ENCODE measurements around the gene CACNA1C.

CACNA1C gene

DNA sequence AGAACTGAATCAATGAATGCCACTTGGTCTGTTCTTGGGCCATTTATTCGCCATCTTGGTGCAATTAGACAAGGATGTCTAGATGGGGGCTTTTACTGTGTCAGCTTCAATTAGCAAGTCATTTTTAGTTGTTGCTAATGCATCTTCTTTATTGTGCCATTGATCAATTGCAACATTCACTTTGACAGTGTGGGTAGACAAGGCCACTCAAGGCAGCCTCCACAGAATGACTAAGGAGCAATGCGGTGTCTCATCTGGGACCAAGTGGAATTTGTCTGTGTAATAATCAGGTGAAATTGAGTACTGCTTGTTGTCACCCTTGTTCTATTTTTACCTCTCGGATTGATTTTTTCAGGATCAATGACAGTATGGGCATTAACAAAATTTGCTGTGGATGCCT lies 275.9 kb downstream of the CACNA1C start:
- DNase-seq, result no peak

DNA sequence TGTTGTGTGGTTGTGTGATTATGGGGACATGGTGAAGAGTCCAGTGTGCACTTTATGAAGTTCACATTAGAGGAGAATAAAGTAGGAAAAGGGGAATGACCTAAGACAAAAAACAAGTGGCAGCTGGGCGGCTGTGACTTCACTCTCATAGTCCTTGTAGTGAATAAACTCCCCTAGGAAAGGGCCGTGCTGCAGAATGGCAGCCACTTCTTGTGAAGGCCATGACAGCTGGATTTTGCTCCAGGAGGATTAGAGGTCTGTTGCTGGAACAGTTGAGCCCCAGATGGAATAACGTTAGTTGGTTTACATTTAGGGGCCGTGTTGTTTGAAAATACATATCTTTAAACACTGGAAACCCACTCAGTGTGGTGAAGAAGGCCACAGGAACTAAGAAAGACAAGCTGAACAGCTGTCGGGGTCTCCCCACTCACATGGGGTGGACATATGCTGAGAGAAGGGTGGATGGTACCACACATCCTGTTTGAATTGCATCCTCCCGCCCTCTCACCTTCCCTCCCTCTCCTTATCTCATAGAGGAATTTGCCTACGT lies 276.9 kb downstream of the CACNA1C start:
- DNase-seq, result no peak

DNA sequence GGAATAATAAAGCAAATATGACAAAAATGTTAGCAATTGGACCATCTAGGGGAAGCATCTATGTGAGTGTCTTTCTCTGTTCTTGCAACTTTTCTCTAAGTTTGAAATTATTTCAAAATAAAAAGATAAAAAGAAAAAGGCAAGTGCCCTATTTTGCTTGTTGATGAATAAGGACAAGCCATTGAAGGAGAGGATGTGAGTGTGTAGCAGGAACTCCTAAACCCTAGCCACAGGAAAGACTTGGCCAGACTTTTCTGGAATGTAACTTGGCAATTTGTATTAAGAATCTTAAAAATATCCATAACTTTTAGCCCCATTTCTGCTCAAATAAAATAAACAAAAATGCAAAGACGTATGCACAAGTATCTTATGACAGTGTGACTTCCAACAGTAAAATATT lies 279.4 kb downstream of the CACNA1C start:
- no peak for DNase-seq

DNA sequence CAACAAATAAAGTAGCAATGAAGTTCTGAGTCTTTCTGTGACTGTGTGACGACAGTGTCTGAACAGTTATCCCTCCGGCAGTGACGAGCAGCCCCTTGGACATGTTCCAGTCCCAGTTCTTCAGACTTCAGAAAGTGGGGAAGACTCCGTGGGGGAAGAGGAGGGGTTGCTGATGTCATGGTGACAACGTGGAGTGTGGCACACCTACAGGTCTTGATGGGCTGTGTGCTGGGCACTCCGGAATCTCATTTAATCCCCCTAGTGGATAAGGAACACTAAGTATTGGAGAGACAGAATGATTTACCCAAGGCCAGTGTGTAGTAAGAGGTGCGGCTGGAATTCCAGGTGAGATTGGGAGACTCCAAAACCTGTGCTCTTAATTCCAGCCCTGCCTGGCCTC lies 280.2 kb downstream of the CACNA1C start:
- DNase-seq, result no peak

DNA sequence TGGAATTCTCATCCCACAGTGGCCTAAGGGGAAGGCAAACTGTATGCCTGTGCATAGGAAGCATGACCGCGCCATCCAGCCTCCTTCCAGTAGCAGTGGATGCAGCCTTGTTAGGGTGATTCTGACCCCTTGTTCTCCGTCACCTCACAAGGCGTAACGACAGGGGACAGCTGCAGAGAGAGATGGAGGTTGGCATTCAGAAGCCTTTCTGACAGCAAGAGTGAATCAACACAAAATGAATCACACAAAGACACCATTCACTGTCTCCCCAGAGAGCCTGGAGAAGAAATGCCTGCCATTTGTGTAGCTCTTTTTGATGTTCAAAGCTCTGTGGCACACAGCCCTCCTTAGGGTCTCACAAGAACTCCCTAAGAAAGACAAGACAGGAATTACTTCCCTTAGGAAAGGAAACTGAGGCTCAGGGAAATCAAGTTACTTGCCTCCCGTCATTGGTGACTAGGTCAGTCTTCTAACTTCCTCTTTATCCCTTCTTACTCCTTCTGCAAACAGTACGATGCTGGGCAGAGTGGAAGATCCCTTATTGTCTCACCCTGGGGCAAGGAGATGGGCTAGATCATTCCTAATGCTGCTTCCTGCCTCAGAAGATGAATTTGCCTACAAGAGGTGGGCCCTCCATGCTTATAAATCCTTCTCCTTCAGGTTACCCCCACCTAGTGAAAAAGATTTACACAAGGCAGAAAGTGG lies 280.9 kb downstream of the CACNA1C start:
- DNase-seq, result no peak

DNA sequence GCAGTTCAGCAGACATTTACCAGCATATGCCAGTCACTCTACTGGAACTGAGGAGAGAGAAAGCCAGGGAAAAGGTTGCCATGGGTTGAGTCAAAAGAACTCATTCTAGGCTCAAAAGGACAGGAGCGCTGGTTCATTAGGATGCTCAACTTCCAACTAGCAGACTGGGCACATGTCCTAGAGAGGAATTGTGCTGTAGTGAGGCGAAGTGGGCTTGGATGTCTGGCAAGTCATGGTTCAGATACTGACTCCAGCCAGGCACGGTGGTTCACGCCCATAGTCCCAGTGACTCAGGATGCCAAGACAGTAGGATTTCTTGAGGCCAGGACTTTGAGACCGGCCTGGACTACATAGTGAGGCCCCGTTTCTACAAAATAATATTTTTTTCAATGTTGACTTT lies 281.5 kb downstream of the CACNA1C start:
- no peak for DNase-seq

DNA sequence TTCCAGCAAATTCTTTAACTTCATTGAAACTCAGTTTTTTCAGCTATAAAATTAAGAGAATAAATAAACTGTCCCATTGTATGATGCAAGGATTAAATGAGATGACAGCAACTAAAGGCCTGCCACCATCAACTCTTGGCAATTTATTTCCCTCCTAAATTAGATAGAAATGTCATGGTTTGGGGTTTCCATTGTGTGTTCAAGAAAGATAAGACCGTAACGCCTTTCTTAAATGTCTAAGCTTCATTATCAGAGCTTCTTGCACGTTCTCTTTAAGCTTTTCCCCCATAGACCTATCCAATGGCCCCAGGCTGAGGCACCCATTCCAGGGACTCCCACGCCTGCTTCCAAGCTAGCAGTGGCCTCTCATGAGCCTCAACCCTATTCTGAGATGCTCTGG lies 281.9 kb downstream of the CACNA1C start:
- DNase-seq, result no peak

DNA sequence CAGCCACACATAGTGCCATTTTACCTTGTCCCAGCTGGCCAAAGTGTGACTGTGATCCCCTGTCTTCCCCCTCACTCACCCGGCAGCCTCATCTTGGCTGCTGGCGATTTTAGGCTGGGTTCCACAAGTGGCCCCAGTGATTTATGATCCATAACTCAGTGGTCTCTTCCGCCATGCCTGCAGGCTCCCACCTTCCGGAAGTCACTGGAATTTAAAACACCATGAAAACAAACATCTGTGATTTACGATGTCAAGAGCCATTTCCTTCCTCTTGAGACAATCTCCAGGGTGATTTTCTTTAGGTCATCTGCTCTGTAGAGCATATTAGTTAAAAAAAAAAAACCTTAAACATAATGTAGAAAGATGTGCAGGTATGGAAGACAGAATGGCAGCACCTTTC lies 282.3 kb downstream of the CACNA1C start:
- DNase-seq, result no peak

DNA sequence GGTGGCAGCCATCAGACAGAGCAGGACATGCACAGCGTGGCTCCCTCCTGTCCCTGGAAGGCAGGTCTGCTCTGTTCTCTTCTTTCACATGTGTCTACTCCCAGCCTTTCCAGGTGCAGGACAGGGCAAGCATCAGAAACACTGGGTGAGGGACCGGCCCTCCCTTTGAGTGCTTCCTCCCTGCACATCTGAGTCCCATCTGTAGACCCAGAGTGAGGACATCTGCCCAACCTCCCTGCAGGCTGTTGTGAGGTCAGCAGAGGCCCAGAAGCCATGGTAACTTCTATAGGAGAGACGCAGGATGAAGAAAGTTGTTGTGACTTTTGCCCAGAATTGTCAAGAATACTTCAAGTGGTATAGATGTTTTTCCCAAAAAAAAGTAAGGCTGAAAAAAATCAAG lies 282.7 kb downstream of the CACNA1C start:
- DNase-seq, result no peak

DNA sequence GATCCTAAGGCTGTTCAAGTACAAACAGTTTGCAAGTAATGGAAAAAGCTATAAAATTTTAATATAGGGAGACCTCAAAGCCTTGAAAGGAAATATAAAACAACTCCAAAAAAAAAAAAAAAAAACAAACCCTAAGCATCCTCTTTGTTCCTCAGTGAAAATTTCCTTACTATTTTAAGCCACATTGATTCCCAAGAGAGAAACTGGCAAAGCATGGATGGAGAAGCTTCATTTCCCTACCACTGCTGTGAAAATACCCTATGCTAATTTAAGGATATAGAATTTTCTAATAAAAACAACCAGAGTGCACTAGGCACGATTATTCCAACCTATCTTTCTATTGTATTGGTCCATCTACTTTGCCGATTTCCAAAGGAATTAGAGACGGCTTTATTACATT lies 283.1 kb downstream of the CACNA1C start:
- DNase-seq, result no peak

DNA sequence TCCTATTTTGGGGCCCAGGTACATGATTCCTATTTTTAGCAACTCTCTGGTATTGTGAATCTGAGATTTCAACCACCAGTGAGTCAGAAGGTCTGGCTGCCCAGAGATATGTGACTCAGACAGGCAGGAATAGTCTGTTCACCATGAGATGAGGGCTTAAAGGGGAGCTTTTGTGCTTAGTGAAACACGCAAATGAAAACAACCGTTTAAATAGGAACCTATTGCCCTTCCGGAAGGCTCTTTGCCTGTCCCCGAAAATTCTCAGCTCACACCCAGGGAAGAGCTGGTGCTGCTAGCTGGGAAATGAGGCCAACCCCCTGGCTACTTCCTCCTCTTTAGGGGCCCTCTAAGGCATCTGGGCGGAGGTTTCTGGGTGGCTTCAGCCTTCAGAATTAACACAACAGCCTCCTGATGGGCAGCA lies 283.6 kb downstream of the CACNA1C start:
- DNase-seq, result no peak

DNA sequence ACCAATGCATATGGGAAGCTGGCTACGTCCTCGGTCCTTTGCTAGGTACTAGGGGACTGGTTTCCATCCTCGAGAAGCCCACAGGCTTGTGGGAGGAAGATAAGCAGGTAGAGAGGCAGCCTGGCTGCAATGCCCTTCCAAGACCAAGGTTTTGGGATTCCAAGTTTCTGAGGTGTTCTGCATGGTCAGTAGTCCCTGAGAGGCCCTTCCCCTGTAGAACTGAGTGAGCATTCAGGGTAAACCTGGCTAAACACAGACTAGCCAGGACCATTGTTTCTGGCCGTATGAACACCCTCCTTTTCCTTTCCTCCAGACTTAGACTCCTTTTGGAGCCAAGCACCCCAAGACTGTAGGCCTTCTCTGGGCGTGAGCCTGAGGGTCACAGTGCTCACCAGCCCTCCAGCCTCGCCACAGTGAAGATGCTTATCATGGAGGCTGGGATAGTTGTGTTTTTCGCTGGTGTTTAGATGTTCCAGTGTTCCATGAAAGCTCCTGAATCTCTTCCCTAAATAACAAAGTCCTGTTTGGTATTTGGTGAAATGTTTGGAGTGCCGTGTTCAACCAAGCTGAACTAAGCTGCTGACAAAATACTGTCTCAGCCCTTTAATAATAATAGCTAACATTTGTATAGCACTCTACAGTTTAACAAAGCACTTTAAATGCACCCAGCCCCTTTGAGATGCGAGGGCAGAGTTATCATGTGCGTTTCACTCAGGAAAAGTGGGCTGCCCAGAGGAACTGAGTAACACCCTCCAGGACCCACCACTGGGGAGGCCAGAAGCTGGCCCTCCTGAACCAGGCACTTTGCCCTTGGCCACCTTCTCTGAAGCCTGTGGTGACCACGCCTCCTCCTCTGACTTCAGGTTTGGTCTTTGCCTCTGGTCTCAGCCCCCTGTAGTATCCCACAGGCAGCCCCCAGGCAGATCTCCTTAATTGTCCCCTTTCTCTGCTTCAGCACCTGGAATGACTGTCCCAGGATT lies 284.5 kb downstream of the CACNA1C start:
- DNase-seq, result no peak

DNA sequence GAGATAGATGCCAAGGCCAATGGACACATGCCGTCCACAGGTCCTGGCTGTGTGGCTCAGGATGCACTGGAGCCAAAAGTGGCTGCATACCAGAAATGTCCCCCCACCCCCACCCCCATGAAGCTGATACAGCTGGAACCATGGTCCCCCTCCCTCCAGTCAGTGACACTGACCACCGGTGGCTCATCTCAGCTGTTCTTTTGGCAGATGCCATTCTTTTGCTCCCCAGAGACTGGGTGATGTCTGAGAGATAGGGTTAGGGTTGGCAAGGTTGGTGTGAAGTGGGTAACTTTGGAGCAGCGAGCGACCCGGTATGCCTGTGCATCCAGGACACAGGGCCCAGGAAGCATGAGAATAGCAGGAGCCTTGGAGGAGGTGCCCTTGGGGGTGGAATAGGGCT lies 285.6 kb downstream of the CACNA1C start:
- DNase-seq, result no peak

DNA sequence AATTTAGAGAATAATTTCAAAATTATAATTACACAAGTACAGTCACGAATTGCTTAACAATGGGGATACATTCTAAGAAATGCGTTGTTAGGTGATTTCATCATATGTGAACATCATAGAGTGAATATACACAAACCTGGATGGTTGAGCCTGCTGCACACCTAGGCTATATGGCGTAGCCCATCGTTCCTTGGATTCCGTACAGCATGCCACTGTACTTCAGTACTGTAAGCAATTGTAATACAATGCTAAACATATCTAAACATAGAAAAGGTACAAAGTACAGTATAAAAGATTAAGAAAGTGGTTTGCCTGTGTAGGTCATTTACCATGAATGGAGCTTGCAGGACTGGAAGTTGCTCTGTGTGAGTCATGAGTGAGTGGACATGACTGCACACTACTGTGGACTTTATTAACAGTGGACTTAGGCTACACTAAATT lies 286.2 kb downstream of the CACNA1C start:
- DNase-seq, result no peak

DNA sequence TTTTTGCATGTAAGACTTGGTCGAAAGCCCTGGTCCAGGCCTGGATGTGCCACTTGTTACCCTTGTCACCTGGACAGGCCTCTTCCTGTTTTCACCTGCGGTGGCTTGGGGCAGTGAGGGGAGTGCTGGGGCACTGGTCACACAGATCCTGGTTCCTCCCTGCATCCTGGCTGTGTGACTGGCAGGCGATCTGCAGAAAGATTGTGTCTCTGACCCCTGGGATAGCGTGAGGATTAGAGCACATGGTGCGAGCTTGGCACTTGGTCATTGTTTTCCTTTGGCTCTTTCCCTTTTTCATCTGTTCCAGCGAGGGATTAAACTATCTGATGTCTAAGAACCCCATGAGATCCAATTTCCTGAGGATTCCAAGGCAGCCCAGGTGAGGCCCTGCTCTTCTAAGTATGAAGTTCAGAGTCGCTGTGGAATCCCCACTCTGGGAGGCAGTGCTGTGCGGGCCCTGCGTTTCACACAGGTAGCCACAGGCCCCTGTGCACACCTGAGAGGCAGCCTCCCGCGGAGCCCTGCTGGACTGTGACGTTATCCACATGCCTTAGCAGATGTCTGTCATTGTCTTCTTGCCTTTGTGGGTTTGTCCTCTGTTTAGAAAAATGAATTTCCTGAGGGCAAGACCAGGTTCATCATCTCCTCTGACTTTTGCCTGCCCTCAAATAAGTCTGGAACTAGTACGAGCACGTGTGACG lies 288.4 kb downstream of the CACNA1C start:
- no peak for DNase-seq

DNA sequence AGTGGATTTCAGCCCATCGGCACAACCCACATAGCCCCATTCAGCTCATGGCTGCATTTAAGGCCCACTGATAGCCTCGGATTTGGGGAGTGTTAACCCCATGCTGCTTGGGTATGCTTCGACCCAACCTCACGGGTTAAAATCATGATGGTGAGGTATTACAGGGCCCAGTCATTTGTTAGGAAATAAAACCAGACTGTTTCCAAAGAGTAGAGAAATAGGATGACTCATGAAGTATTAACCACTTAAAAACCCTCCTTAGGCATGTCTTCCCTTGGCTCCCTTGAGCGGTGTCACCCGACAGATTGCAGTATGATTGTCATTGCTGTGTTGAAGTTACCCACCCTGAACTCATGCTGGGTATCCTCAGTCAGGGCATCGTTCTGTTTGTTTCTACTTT lies 289.1 kb downstream of the CACNA1C start:
- no peak for DNase-seq

DNA sequence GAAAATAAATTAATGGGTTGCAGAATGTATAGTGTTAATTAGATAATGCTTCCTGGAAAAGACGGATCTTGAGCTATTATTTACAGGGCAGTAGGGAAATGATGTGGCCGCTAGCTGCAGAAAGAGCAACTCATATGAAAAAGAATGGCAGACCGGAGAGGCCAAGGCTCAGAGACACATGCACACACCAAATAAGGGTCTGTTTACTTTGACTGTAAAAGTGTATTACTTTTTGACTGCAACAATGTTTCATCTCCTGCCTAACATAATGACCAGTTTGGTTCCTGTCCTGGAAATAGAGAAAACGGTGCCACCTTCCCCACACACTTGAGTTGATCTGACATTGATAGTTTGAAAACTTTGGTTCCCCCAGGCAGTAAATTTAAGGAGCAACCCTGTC lies 290.9 kb downstream of the CACNA1C start:
- DNase-seq, result no peak

DNA sequence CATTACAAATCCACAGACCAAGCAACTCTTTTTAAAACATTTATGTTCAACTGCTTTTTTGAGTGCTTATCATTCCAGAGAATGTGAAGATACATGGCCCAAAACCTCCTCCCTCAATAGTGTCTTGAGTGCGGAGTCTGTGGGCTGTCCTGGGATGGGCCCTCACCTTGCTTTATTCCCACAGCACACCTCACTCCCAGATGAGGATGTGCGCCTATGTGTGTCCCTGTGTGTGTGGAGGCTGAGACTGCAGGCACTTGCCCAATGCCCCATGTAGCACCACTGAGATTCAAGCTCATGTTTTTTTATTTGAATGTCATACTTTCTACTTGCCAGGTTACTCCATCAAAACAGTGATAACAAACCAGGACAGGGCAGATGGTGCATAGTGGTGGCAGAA lies 291.7 kb downstream of the CACNA1C start:
- DNase-seq, result no peak

DNA sequence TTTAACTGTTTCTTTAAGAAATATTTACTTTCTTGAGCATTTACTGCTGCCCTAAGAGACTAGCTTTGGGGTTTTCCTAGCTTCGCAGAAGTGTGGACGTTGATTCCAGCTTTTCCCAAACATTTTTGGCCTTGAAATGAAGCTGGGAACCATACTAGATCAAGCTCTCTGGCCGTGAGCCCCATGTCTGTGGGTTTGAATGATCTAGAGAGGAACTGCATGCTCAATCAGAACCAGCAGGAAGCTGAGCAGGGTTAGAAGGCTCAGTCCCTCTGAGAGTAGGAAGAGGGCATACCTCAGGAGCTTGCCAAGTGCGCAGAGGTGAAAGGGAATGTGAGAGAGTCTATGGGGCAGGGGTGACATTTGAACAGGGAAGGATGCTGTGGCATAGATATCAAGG lies 292.1 kb downstream of the CACNA1C start:
- no peak for DNase-seq

DNA sequence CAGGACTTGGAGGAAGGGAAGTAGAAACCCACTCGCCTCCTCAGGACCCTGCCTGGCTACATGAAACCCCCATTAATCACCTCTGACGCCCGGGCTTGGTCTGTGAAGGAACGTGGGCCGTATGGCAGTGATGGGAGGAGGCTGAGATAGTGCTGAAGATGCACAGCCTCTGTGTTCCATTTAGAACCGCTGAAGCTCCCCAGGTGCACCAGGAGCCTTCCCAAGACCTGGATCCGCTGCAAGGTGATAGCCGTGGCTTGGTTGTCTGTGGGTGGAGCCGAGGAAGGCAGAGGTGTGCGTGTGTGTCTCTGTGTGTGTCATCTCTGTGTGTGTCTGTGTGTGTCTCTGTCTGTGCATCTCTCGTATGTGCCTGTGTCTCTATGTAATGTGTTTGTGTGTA lies 293.1 kb downstream of the CACNA1C start:
- no peak for DNase-seq

DNA sequence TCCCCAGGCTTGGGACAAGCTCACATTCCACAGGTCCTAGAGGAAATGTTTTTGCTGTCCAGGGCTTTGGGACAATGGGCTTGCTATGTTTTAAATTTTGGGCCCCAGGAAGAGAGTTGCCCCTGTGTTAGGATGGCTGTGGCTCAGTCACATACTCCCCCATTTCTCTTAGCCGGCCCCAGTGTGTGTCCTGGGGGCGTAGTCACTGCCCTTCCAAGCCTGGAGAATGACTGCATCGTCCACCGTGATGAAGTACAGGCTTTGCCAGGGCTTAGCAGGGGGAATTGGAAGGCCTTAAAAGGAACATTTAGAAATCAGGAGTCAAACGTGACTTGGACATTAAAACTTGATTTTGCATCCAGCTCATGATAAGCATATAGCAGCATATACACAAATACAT lies 293.6 kb downstream of the CACNA1C start:
- no peak for DNase-seq

DNA sequence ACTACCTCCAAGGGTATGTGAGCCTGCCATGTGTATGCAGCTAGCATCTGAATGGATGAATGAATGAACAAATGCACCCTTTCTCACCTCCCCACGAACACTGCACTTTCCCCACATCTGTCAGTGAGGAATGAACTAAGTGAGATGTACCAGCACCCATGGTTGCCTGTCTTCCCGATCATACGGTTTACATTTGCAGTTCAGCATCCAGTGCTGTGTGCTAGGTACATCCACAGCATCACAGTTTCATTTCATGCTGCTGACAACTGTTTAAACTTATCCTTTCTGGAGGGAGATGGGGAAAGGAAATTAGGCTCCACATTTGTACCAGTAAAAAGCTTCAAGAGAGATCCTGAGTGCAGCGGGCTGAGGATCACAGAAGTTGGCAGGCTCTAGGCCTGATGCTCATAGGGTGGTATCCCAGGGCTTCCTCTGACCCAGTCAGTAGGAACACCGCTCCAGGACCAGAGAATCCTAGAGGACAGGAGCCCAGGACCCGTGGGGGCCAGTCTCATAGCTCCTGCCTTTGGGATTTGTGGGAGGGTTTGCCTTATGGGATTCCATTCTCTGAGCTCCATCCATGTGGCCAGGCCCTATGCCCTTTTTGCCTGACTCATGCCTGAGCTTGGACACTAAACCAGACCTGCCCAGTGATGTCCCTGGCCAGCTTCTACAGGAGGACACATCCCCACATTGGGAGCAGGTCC lies 294.5 kb downstream of the CACNA1C start:
- no peak for DNase-seq
